ENCODE results near the gene CNN3.

The CNN3 gene

GRCh38 chr1:94862718-94863117 is 64.2 kb downstream of the CNN3 start:
- in situ Hi-C loops (cut with HindIII; ENCODE audit: low sequenced_read_pairs), result loop anchor here (5.0 to 25.0 kb wide), 2 partner anchors 60 to 175 kb away; no protein-coding TSS in a partner anchor

GRCh38 chr1:94859174-94859573 is 67.7 kb downstream of the CNN3 start:
- in situ Hi-C loops (cut with HindIII; ENCODE audit: low sequenced_read_pairs), result loop anchor here (25.0 kb wide), 1 partner anchor 178 kb away; no protein-coding TSS in a partner anchor

- in situ Hi-C loops (cut with HindIII; ENCODE audit: low sequenced_read_pairs), result loop anchor here (25.0 kb wide), 1 partner anchor 179 kb away; no protein-coding TSS in a partner anchor
Measured at GRCh38 chr1:94858276-94858675, 68.6 kb downstream of the CNN3 start.

GRCh38 chr1:94856868-94857267 is 70.0 kb downstream of the CNN3 start:
- in situ Hi-C loops (cut with HindIII; ENCODE audit: low sequenced_read_pairs), result loop anchor here (25.0 kb wide), 1 partner anchor 180 kb away; no protein-coding TSS in a partner anchor

GRCh38 chr1:94856004-94856403 is 70.9 kb downstream of the CNN3 start:
- in situ Hi-C loops (cut with HindIII; ENCODE audit: low sequenced_read_pairs), result loop anchor here (25.0 kb wide), 1 partner anchor 181 kb away; no protein-coding TSS in a partner anchor

- in situ Hi-C loops (cut with HindIII; ENCODE audit: low sequenced_read_pairs), result loop anchor here (25.0 kb wide), 1 partner anchor 182 kb away; no protein-coding TSS in a partner anchor
Measured at GRCh38 chr1:94855307-94855700, 71.6 kb downstream of the CNN3 start.

- in situ Hi-C loops (cut with HindIII; ENCODE audit: low sequenced_read_pairs), result loop anchor here (25.0 kb wide), 1 partner anchor 183 kb away; no protein-coding TSS in a partner anchor
Measured at GRCh38 chr1:94854458-94855306, 72.2 kb downstream of the CNN3 start.

- in situ Hi-C loops (cut with HindIII; ENCODE audit: low sequenced_read_pairs), result loop anchor here (25.0 kb wide), 1 partner anchor 185 kb away; no protein-coding TSS in a partner anchor
Measured at GRCh38 chr1:94852788-94853187, 74.1 kb downstream of the CNN3 start.

- in situ Hi-C loops (cut with HindIII; ENCODE audit: low sequenced_read_pairs), result loop anchor here (25.0 kb wide), 1 partner anchor 186 kb away; no protein-coding TSS in a partner anchor
Measured at GRCh38 chr1:94851571-94851970, 75.3 kb downstream of the CNN3 start.
